ENCODE data around the gene PRR3.
"Not testable (repeated sequence)": the region's sequence is repeated elsewhere in the genome, so short reads cannot be mapped to it uniquely, and the experiment has no call there.

GRCh38 chr6:30521952-30522351 lies 35.1 kb upstream of the PRR3 start:
- TF ChIP-seq, protein P1, sequence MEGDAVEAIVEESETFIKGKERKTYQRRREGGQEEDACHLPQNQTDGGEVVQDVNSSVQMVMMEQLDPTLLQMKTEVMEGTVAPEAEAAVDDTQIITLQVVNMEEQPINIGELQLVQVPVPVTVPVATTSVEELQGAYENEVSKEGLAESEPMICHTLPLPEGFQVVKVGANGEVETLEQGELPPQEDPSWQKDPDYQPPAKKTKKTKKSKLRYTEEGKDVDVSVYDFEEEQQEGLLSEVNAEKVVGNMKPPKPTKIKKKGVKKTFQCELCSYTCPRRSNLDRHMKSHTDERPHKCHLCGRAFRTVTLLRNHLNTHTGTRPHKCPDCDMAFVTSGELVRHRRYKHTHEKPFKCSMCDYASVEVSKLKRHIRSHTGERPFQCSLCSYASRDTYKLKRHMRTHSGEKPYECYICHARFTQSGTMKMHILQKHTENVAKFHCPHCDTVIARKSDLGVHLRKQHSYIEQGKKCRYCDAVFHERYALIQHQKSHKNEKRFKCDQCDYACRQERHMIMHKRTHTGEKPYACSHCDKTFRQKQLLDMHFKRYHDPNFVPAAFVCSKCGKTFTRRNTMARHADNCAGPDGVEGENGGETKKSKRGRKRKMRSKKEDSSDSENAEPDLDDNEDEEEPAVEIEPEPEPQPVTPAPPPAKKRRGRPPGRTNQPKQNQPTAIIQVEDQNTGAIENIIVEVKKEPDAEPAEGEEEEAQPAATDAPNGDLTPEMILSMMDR (IDR thresholded peaks at IDR 0.05 in 4 of 5, conservative IDR thresholded peaks at IDR 0.05 in 1 of 5): not testable (repeated sequence)
- TF ChIP-seq POLR2A (IDR thresholded peaks at IDR 0.05): not testable (repeated sequence)

All from gastrocnemius medialis (tissue), 4 donors.